Brain microvascular endothelial cell (primary cell): ENCODE measurements around the gene BMP6.

ENCODE experiments used
- DNase-seq: peaks from one replicate; pipeline ENCODE4 v3.0.0-alpha.2; 2020
- H3K27ac ChIP-seq: fragments of 250-450 bp; sonication (Bioruptor Pico); 2 replicates; pipeline ENCODE4 v1.5.1; 2020; ENCODE audit warnings: mild to moderate bottlenecking, moderate library complexity
- H3K27me3 ChIP-seq: fragments of 250-450 bp; sonication (Bioruptor Pico); replicated peaks from 2 replicates; pipeline ENCODE4 v1.5.1; 2020; ENCODE audit warnings: mild to moderate bottlenecking
- H3K36me3 ChIP-seq: fragments of 250-450 bp; sonication (Bioruptor Pico); replicated peaks from 2 replicates; pipeline ENCODE4 v1.5.1; 2020; ENCODE audit warnings: mild to moderate bottlenecking
- H3K4me3 ChIP-seq: 2 replicates; pipeline ENCODE4 v1.5.1; 2011; ENCODE audit warnings: low read depth, mild to moderate bottlenecking, control low read depth, low read length, moderate library complexity
- in situ Hi-C: cut with HindIII; loops from 2 replicates; pipeline ENCODE4 v1.10.0; 2017; ENCODE audit warnings: low sequenced_read_pairs, low pct_ligation_motif_present
- TF ChIP-seq, protein P1 (sequence below): IDR thresholded peaks from 2 replicates; pipeline ENCODE4 v1.5.1; 2011; ENCODE audit warnings: low read depth, mild to moderate bottlenecking, moderate library complexity, low read length, control low read depth, inconsistent platforms; ENCODE audit errors: missing control alignments

The BMP6 gene

DNA sequence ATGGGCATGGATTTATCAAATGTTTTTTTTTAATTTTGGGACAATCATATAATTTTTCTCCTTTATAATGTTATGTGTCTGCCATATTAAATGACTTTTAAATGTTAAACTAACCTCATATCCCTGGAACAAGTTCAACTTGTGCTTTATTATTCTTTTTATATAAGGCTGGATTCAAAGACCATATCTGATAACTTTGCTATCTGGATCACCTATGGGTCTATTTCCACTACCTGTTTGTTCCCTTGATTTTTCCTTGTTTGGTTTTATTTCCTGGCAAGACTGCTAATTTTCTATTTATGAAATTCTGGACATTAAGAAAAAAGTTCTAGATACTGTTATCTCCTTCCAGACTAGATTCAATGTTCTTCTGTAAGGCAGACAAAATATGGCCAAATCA lies 125.9 kb downstream of the BMP6 start:
- in situ Hi-C loops, result no loop called here

GRCh38 chr6:7859591-7859990 lies 133.7 kb downstream of the BMP6 start:
- in situ Hi-C loops, result no loop called here
- Histone ChIP-seq H3K27ac (no peak overlapping the region), H3K4me3 (no peak overlapping the region), H3K36me3 (no peaks in the 10 kb centered on the region), H3K27me3 (no peaks in the 10 kb centered on the region)
- TF ChIP-seq, protein P1, sequence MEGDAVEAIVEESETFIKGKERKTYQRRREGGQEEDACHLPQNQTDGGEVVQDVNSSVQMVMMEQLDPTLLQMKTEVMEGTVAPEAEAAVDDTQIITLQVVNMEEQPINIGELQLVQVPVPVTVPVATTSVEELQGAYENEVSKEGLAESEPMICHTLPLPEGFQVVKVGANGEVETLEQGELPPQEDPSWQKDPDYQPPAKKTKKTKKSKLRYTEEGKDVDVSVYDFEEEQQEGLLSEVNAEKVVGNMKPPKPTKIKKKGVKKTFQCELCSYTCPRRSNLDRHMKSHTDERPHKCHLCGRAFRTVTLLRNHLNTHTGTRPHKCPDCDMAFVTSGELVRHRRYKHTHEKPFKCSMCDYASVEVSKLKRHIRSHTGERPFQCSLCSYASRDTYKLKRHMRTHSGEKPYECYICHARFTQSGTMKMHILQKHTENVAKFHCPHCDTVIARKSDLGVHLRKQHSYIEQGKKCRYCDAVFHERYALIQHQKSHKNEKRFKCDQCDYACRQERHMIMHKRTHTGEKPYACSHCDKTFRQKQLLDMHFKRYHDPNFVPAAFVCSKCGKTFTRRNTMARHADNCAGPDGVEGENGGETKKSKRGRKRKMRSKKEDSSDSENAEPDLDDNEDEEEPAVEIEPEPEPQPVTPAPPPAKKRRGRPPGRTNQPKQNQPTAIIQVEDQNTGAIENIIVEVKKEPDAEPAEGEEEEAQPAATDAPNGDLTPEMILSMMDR, result no peak
- DNase-seq, result no peak

More for the DNA sequence above, 125.9 kb downstream of the BMP6 start:
- TF ChIP-seq, protein P1, result no peak
- no peak overlapping the region for H3K27ac ChIP-seq
- no peak for DNase-seq
- H3K4me3 ChIP-seq, result no peak overlapping the region
- H3K36me3 ChIP-seq, result no peaks in the 10 kb centered on the region
- no peaks in the 10 kb centered on the region for H3K27me3 ChIP-seq

DNA sequence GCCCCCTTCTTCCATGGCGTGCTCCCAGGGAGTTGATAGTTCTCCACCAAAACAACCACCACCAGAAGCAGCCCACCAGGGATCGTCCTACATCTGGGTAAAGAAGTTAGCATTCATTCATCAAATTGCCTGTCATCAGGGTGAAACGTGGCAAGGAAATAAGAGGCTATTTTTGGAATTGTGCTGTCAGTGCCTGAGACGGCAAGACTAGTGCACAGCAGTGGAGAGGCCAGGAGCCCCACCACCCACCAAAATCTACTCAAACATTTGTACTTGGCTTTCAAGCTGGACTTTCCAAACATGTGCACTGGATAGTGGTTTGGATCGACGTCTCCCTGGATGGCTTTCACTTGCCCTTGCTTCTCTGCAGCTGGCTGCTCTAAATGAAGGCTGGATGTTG lies 139.9 kb downstream of the BMP6 start:
- no peak for DNase-seq
- Histone ChIP-seq H3K4me3 (no peak overlapping the region), H3K27ac (no peak overlapping the region), H3K27me3 (no peaks in the 10 kb centered on the region), H3K36me3 (no peaks in the 10 kb centered on the region)
- TF ChIP-seq, protein P1, result no peak
- in situ Hi-C loops, result no loop called here

DNA sequence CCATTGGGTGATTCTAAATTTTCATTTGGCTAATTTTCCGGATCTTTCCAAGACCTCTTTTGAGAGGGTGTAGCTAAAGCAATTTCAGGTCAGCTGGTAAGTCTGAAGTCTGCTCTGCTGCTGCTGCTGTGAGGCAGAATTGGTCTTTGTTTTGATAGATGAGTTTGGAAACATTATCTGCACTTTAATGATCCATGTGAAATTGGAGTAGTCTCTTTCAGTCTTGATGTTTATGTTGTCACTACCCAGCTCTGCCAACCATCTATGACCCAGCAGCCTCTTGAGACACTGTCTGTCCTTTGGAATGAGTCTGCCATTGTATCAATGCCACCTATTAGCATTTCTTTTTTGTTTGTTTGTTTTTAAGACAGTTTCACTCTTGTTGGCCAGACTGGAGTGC lies 140.6 kb downstream of the BMP6 start:
- Histone ChIP-seq H3K4me3 (no peak overlapping the region), H3K27ac (no peak overlapping the region), H3K36me3 (no peaks in the 10 kb centered on the region), H3K27me3 (no peaks in the 10 kb centered on the region)
- no peak for DNase-seq
- TF ChIP-seq, protein P1, result no peak
- in situ Hi-C loops, result no loop called here

DNA sequence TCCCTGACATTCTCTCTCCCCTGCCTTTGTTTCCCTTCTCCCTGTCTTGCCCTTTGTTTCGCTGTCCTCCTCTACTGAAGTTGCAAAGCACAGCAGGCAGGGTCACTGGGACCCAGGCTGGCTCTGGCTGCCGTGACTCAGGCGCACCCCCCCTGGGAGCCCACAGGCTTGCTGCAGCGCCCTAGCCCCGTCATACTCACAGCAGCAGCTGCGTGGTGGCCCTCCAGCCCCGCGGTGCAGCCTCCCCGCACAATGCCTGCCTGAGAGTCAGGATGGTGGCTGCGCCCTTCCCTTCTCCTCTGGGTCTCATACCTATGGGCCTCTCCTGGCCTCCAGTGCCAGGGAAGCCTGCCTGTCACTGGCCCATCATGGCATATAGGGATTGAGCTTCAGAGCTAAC lies 143.0 kb downstream of the BMP6 start:
- TF ChIP-seq, protein P1, result no peak
- DNase-seq, result no peak
- H3K27me3 ChIP-seq, result no peaks in the 10 kb centered on the region
- in situ Hi-C loops, result no loop called here
- H3K27ac ChIP-seq, result no peak overlapping the region
- no peaks in the 10 kb centered on the region for H3K36me3 ChIP-seq
- H3K4me3 ChIP-seq, result no peak overlapping the region

GRCh38 chr6:7878401-7878964 lies 152.6 kb downstream of the BMP6 start:
- DNase-seq, result no peak
- H3K27me3 ChIP-seq, result no peaks in the 10 kb centered on the region
- TF ChIP-seq, protein P1, result no peak
- peaks cover 27% of the 10 kb centered on the region for H3K36me3 ChIP-seq
- H3K27ac ChIP-seq, result no peak overlapping the region
- no peak overlapping the region for H3K4me3 ChIP-seq
- in situ Hi-C loops, result no loop called here
